ENCODE data around the gene NPAS4. TPM values are rescaled to one million over a fixed set of nuclear protein-coding genes. Genes with fewer than 3 reads are reported as not detected.
A peak's percentile ranks its signal among the peaks of the same experiment; 100 is the strongest.
"Not testable (repeated sequence)": the region's sequence is repeated elsewhere in the genome, so short reads cannot be mapped to it uniquely, and the experiment has no call there.

NPAS4 gene
- total RNA-seq (2014; rRNA removed; shearing (Covaris generic)), result not detected in 2 replicates

GRCh38 chr11:66420671-66421476 lies at the start of gene NPAS4:
Gene NPAS4 (plus strand): TSS chr11:66421035. CDS start chr11:66421180, 145 bp downstream.
- no peak for DNase-seq (ENCODE audit: low read depth)

- DNase-seq (ENCODE audit: low read depth), result peak; percentile 33
Observed at GRCh38 chr11:66371627-66372415, 49.0 kb upstream of the NPAS4 start, which contains the start of gene SLC29A2. Gene SLC29A2 (minus strand): TSS chr11:66371760. CDS start chr11:66371591, 169 bp downstream.

- no peak for DNase-seq (ENCODE audit: low read depth)
Observed at GRCh38 chr11:66373265-66373664, 47.6 kb upstream of the NPAS4 start.

GRCh38 chr11:66373690-66374287 lies 47.0 kb upstream of the NPAS4 start:
- DNase-seq (ENCODE audit: low read depth), result not testable (repeated sequence)

GRCh38 chr11:66380264-66380663 lies 40.6 kb upstream of the NPAS4 start:
- not testable (repeated sequence) for DNase-seq (ENCODE audit: low read depth)

GRCh38 chr11:66384316-66384715 lies 36.5 kb upstream of the NPAS4 start:
- DNase-seq (ENCODE audit: low read depth), result not testable (repeated sequence)

- DNase-seq (ENCODE audit: low read depth), result peak; percentile 79
Observed at GRCh38 chr11:66386171-66387069, 34.4 kb upstream of the NPAS4 start.

- DNase-seq (ENCODE audit: low read depth), result peak; percentile 74
Observed at GRCh38 chr11:66388780-66389386, 32.0 kb upstream of the NPAS4 start.

- no peak for DNase-seq (ENCODE audit: low read depth)
Observed at GRCh38 chr11:66391322-66391721, 29.5 kb upstream of the NPAS4 start.

GRCh38 chr11:66393954-66394353 lies 26.9 kb upstream of the NPAS4 start:
- DNase-seq (ENCODE audit: low read depth), result no peak

GRCh38 chr11:66407651-66408050 lies 13.2 kb upstream of the NPAS4 start:
- no peak for DNase-seq (ENCODE audit: low read depth)

- DNase-seq (ENCODE audit: low read depth), result peak; percentile 90
Observed at GRCh38 chr11:66408488-66409214, 12.2 kb upstream of the NPAS4 start.

GRCh38 chr11:66409226-66409625 lies 11.6 kb upstream of the NPAS4 start:
- no peak for DNase-seq (ENCODE audit: low read depth)

- DNase-seq (ENCODE audit: low read depth), result no peak
Observed at GRCh38 chr11:66410191-66410590, 10.6 kb upstream of the NPAS4 start.

GRCh38 chr11:66411323-66411722 lies 9.5 kb upstream of the NPAS4 start:
- DNase-seq (ENCODE audit: low read depth), result no peak

- no peak for DNase-seq (ENCODE audit: low read depth)
Observed at GRCh38 chr11:66412110-66412509, 8.7 kb upstream of the NPAS4 start.

- DNase-seq (ENCODE audit: low read depth), result no peak
Observed at GRCh38 chr11:66413167-66413566, 7.7 kb upstream of the NPAS4 start.

GRCh38 chr11:66414120-66414934 lies 6.5 kb upstream of the NPAS4 start:
- DNase-seq (ENCODE audit: low read depth), result no peak

- no peak for DNase-seq (ENCODE audit: low read depth)
Observed at GRCh38 chr11:66415423-66415822, 5.4 kb upstream of the NPAS4 start.

All from RPMI7951 (cell line).